Nephron (organoid): ENCODE data around the gene SV2B.

ENCODE experiments used
- H3K27ac Mint-ChIP-seq, 3 experiments: 2 replicates each; pipeline ENCODE4 v1.8.0; 2020; ENCODE audit warnings: mixed read lengths in 3 of 3, mild to moderate bottlenecking in 2 of 3, moderate library complexity in 1 of 3
- H3K27me3 Mint-ChIP-seq: 2 replicates; pipeline ENCODE4 v1.8.0; 2021; ENCODE audit warnings: low read depth, mild to moderate bottlenecking, moderate library complexity, mixed read lengths
- H3K36me3 Mint-ChIP-seq: 2 replicates; pipeline ENCODE4 v1.8.0; 2020; ENCODE audit warnings: low read depth, mixed read lengths
- H3K4me1 Mint-ChIP-seq: 2 replicates; pipeline ENCODE4 v1.8.0; 2020; ENCODE audit warnings: mixed read lengths
- H3K4me3 Mint-ChIP-seq, 3 experiments: 2 replicates each; pipeline ENCODE4 v1.8.0; 2020; ENCODE audit warnings: mild to moderate bottlenecking in 3 of 3, mixed read lengths in 3 of 3, moderate library complexity in 2 of 3
- H3K9me3 Mint-ChIP-seq: 2 replicates; pipeline ENCODE4 v1.8.0; 2020; ENCODE audit warnings: mixed read lengths
- CTCF ChIP-seq, 3 experiments: fragments of 200-600 bp; sonication (generic); IDR thresholded peaks; one replicate each; pipeline ENCODE4 v1.5.0; 2021; ENCODE audit warnings: antibody characterized with exemption in 3 of 3; ENCODE audit not compliant: unreplicated experiment in 3 of 3

Gene SV2B

GRCh38 chr15:91306144-91306543, 206.1 kb downstream of the SV2B start:
- peaks cover 21% of the 10 kb centered on the region for H3K4me1 Mint-ChIP-seq

GRCh38 chr15:91307601-91308000, 207.5 kb downstream of the SV2B start:
- H3K4me1 Mint-ChIP-seq = peaks cover 21% of the 10 kb centered on the region
- peaks cover 43% of the 10 kb centered on the region for H3K27me3 Mint-ChIP-seq
- H3K36me3 Mint-ChIP-seq = no peaks in the 10 kb centered on the region
- H3K4me3 Mint-ChIP-seq = no peak overlapping the region
- no peak for TF ChIP-seq CTCF (IDR thresholded peaks at IDR 0.05; ENCODE audit: unreplicated experiment in 3 of 3)
- no peaks in the 10 kb centered on the region for H3K9me3 Mint-ChIP-seq
- no peak overlapping the region for H3K27ac Mint-ChIP-seq

More at GRCh38 chr15:91306144-91306543, 206.1 kb downstream of the SV2B start:
- no peaks in the 10 kb centered on the region for H3K9me3 Mint-ChIP-seq
- TF ChIP-seq CTCF (IDR thresholded peaks at IDR 0.05; ENCODE audit: unreplicated experiment in 3 of 3) = no peak
- no peak overlapping the region for H3K27ac Mint-ChIP-seq
- no peak overlapping the region for H3K4me3 Mint-ChIP-seq
- H3K27me3 Mint-ChIP-seq = peaks cover 44% of the 10 kb centered on the region
- H3K36me3 Mint-ChIP-seq = no peaks in the 10 kb centered on the region

- peaks cover 17% of the 10 kb centered on the region for H3K4me1 Mint-ChIP-seq
- H3K27me3 Mint-ChIP-seq = peaks cover 38% of the 10 kb centered on the region
- no peak overlapping the region for H3K4me3 Mint-ChIP-seq
- TF ChIP-seq CTCF (IDR thresholded peaks at IDR 0.05; ENCODE audit: unreplicated experiment in 3 of 3) = no peak
- H3K36me3 Mint-ChIP-seq = no peaks in the 10 kb centered on the region
- H3K9me3 Mint-ChIP-seq = no peaks in the 10 kb centered on the region
- H3K27ac Mint-ChIP-seq = no peak overlapping the region
Observed at GRCh38 chr15:91308199-91308598, 208.1 kb downstream of the SV2B start.

GRCh38 chr15:91308855-91309254, 208.8 kb downstream of the SV2B start:
- H3K27ac Mint-ChIP-seq = no peak overlapping the region
- no peak overlapping the region for H3K4me3 Mint-ChIP-seq
- no peaks in the 10 kb centered on the region for H3K9me3 Mint-ChIP-seq
- no peak for TF ChIP-seq CTCF (IDR thresholded peaks at IDR 0.05; ENCODE audit: unreplicated experiment in 3 of 3)
- no peaks in the 10 kb centered on the region for H3K36me3 Mint-ChIP-seq
- peaks cover 17% of the 10 kb centered on the region for H3K4me1 Mint-ChIP-seq
- peaks cover 32% of the 10 kb centered on the region for H3K27me3 Mint-ChIP-seq

- no peak for TF ChIP-seq CTCF (IDR thresholded peaks at IDR 0.05; ENCODE audit: unreplicated experiment in 3 of 3)
- H3K27ac Mint-ChIP-seq = no peak overlapping the region
- no peaks in the 10 kb centered on the region for H3K36me3 Mint-ChIP-seq
- peaks cover 3% of the 10 kb centered on the region for H3K9me3 Mint-ChIP-seq
- no peak overlapping the region for H3K4me3 Mint-ChIP-seq
- H3K27me3 Mint-ChIP-seq = peaks cover 22% of the 10 kb centered on the region
- H3K4me1 Mint-ChIP-seq = no peaks in the 10 kb centered on the region
Observed at GRCh38 chr15:91311986-91312385, 211.9 kb downstream of the SV2B start.

- Mint-ChIP-seq H3K4me3 (no peak overlapping the region), H3K27ac (no peak overlapping the region), H3K4me1 (no peaks in the 10 kb centered on the region), H3K27me3 (peaks cover 20% of the 10 kb centered on the region), H3K9me3 (peaks cover 3% of the 10 kb centered on the region), H3K36me3 (no peaks in the 10 kb centered on the region)
- TF ChIP-seq CTCF (IDR thresholded peaks at IDR 0.05; ENCODE audit: unreplicated experiment in 3 of 3) = no peak
Observed at GRCh38 chr15:91316126-91316525, 216.1 kb downstream of the SV2B start.
